ENCODE results near the gene MRM2. TPM values are rescaled to one million over a fixed set of nuclear protein-coding genes. Genes with fewer than 3 reads are reported as not detected.

The MRM2 gene
- polyA plus RNA-seq, 2 of the 4 experiments (the other 2 are of a cell fraction) = 35.6 to 44.0 TPM

DNA sequence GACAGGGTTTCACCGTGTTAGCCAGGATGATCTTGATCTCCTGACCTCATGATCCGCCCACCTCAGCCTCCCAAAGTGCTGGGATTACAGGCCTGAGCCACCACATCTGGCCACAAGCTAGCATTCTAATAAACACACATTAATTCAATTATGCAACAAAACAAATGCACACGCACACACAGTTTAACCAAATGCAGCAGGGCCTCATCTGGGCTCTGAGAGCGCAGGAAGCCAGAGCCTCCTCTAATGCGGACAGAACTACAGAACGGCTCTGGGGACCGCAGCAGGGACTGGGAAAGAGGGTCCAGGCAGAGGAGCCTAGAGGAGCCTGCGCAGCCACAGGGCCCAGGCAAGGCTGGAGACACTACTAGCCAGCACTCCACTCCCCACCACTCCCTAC lies 13.1 kb downstream of the MRM2 start (continued):
- TF ChIP-seq, protein P1, sequence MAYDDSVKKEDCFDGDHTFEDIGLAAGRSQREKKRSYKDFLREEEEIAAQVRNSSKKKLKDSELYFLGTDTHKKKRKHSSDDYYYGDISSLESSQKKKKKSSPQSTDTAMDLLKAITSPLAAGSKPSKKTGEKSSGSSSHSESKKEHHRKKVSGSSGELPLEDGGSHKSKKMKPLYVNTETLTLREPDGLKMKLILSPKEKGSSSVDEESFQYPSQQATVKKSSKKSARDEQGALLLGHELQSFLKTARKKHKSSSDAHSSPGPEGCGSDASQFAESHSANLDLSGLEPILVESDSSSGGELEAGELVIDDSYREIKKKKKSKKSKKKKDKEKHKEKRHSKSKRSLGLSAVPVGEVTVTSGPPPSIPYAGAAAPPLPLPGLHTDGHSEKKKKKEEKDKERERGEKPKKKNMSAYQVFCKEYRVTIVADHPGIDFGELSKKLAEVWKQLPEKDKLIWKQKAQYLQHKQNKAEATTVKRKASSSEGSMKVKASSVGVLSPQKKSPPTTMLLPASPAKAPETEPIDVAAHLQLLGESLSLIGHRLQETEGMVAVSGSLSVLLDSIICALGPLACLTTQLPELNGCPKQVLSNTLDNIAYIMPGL (CRISPR knock-in tag; IDR thresholded peaks at IDR 0.05; ENCODE audit: borderline replicate concordance) = no peak
- no peak for TF ChIP-seq HDAC2 (IDR thresholded peaks at IDR 0.05)
- TF ChIP-seq NR3C1 (IDR thresholded peaks at IDR 0.05) = no peak

- POLR2A ChIA-PET = no interaction called here
- CTCF ChIA-PET = interaction anchor here (0.6 kb wide), 1 partner anchor 120 kb away, joined by 3 read pairs; no protein-coding TSS in a partner anchor
- H3K4me1 ChIP-seq = peaks cover 16% of the 10 kb centered on the region; the same call in 1 of the 3 replicates
- ATAC-seq (no peak), FAIRE-seq (no peak), DNase-seq (ENCODE audit: low read depth in 1 of 2, low spot score in 1 of 2) (no peak)
- no peak overlapping the region for H3K27ac ChIP-seq
- no peak overlapping the region for H3K4me3 ChIP-seq
- 87% methylated on average over 15 of the region's 15 CpGs for whole genome bisulfite sequencing (ENCODE audit: missing lambda C conversion rate)
- TF ChIP-seq ATOH8 (CRISPR knock-in tag; IDR thresholded peaks at IDR 0.05; ENCODE audit: low read depth) = no peak
- no peak for TF ChIP-seq NR3C1 (IDR thresholded peaks at IDR 0.05)
- no peak for TF ChIP-seq GATA3 (IDR thresholded peaks at IDR 0.05; ENCODE audit: borderline replicate concordance)
- no peak for TF ChIP-seq CHD2 (IDR thresholded peaks at IDR 0.05; ENCODE audit: low read length, partially characterized antibody)
- TF ChIP-seq HOXB13 (CRISPR knock-in tag; IDR thresholded peaks at IDR 0.05; ENCODE audit: low read depth) = no peak
- no peak for TF ChIP-seq RAD21 (conservative IDR thresholded peaks at IDR 0.05 in 1 of 2, IDR thresholded peaks at IDR 0.05 in 1 of 2)
- TF ChIP-seq TP53 (CRISPR knock-in tag; IDR thresholded peaks at IDR 0.05) = no peak
- TF ChIP-seq FOXS1 (CRISPR knock-in tag; IDR thresholded peaks at IDR 0.05) = no peak
- no peak for TF ChIP-seq SREBF2 (IDR thresholded peaks at IDR 0.05)
- no peak for TF ChIP-seq HOXA7 (CRISPR knock-in tag; IDR thresholded peaks at IDR 0.05)
- TF ChIP-seq, protein P1 (CRISPR knock-in tag; IDR thresholded peaks at IDR 0.05; ENCODE audit: borderline replicate concordance) = no peak
- TF ChIP-seq MYC (IDR thresholded peaks at IDR 0.05; ENCODE audit: borderline replicate concordance, low read length) = no peak
- no peak for TF ChIP-seq CBX2 (IDR thresholded peaks at IDR 0.05; ENCODE audit: borderline replicate concordance, low read depth)
- TF ChIP-seq, protein P2, sequence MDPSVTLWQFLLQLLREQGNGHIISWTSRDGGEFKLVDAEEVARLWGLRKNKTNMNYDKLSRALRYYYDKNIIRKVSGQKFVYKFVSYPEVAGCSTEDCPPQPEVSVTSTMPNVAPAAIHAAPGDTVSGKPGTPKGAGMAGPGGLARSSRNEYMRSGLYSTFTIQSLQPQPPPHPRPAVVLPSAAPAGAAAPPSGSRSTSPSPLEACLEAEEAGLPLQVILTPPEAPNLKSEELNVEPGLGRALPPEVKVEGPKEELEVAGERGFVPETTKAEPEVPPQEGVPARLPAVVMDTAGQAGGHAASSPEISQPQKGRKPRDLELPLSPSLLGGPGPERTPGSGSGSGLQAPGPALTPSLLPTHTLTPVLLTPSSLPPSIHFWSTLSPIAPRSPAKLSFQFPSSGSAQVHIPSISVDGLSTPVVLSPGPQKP (IDR thresholded peaks at IDR 0.05; ENCODE audit: low read depth, low read length) = no peak
- no peak for TF ChIP-seq ESRRA (IDR thresholded peaks at IDR 0.05; ENCODE audit: borderline replicate concordance, low read length)
- no peak for TF ChIP-seq FOSB (CRISPR knock-in tag; IDR thresholded peaks at IDR 0.05)
- H3K9me3 ChIP-seq = no peaks in the 10 kb centered on the region
- no peak overlapping the region for H3K4me2 ChIP-seq
These were observed 14.3 kb downstream of the MRM2 start for GRCh38 chr7:2227699-2228098.

GRCh38 chr7:2225830-2226229 lies 16.2 kb downstream of the MRM2 start:
- H3K4me1 ChIP-seq = 0 out of 3 replicates have a peak, but pooled peaks cover 6% of the 10 kb centered on the region
- no peak for ATAC-seq
- H3K27ac ChIP-seq = no peak overlapping the region
- ChIA-PET POLR2A (no interaction called here), CTCF (interaction anchor here (0.6 kb wide), 1 partner anchor 15 kb away, joined by 3 read pairs; no protein-coding TSS in a partner anchor)
- DNase-seq (ENCODE audit: low read depth in 1 of 2, low spot score in 1 of 2) = no peak
- TF ChIP-seq CBX2 (IDR thresholded peaks at IDR 0.05; ENCODE audit: borderline replicate concordance, low read depth) (no peak), HOXB13 (CRISPR knock-in tag; IDR thresholded peaks at IDR 0.05; ENCODE audit: low read depth) (no peak), ATOH8 (CRISPR knock-in tag; IDR thresholded peaks at IDR 0.05; ENCODE audit: low read depth) (no peak), KDM1A (IDR thresholded peaks at IDR 0.05; ENCODE audit: low read depth) (no peak), ZC3H11A (IDR thresholded peaks at IDR 0.05) (no peak), MAFK (IDR thresholded peaks at IDR 0.05; ENCODE audit: partially characterized antibody) (no peak), TP53 (CRISPR knock-in tag; IDR thresholded peaks at IDR 0.05) (no peak), CEBPB (IDR thresholded peaks at IDR 0.05) (no peak), KDM5A (IDR thresholded peaks at IDR 0.05) (no peak), FOSL2 (IDR thresholded peaks at IDR 0.05) (no peak), FOSL2 (CRISPR knock-in tag; IDR thresholded peaks at IDR 0.05) (no peak), CHD4 (IDR thresholded peaks at IDR 0.05; ENCODE audit: borderline replicate concordance) (no peak), BHLHE40 (IDR thresholded peaks at IDR 0.05; ENCODE audit: low read depth, low read length) (no peak)
- TF ChIP-seq, protein P3, sequence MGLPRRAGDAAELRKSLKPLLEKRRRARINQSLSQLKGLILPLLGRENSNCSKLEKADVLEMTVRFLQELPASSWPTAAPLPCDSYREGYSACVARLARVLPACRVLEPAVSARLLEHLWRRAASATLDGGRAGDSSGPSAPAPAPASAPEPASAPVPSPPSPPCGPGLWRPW (IDR thresholded peaks at IDR 0.05) = no peak
- FAIRE-seq = no peak
- 94% methylated on average over 13 of the region's 13 CpGs for WGBS (ENCODE audit: missing lambda C conversion rate)
- H3K9me3 ChIP-seq = no peaks in the 10 kb centered on the region
- H3K4me2 ChIP-seq = no peak overlapping the region
- H3K4me3 ChIP-seq = no peak overlapping the region

Measured in A549 (cell line).